Right atrium auricular region (tissue), 2 donors: Measurements from ENCODE around the gene ERC2. TPM values are rescaled to one million over a fixed set of nuclear protein-coding genes. Genes with fewer than 3 reads are reported as not detected.

Experiments used
- DNase-seq: peaks from one replicate; pipeline ENCODE4 v3.0.0-alpha.2; 2019; ENCODE audit warnings: low spot score
- H3K27ac ChIP-seq, 2 donors: fragments of 200-600 bp; sonication (generic); 1 replicate in 1 of 2; 2 replicates in 1 of 2; pipeline ENCODE4 v1.5.1; 2016 to 2019
- H3K27me3 ChIP-seq, 2 donors: fragments of 200-600 bp; sonication (generic); one replicate each; pipeline versions ENCODE4 v1.5.1 to v1.6.0; 2017 to 2019
- H3K36me3 ChIP-seq: fragments of 200-600 bp; sonication (generic); one replicate; pipeline ENCODE4 v1.5.1; 2016
- H3K4me1 ChIP-seq, 2 donors: fragments of 200-600 bp; sonication (generic); one replicate each; pipeline versions ENCODE4 v1.5.1 to v1.6.0; 2017 to 2019
- H3K4me3 ChIP-seq, 2 donors: fragments of 200-600 bp; sonication (generic); 1 replicate in 1 of 2; 2 replicates in 1 of 2; pipeline ENCODE4 v1.5.1; 2017 to 2019; ENCODE audit warnings: mild to moderate bottlenecking in 1 of 2, moderate library complexity in 1 of 2
- H3K9me3 ChIP-seq, 2 donors: fragments of 200-600 bp; sonication (generic); one replicate each; pipeline ENCODE4 v1.5.1; 2019
- CTCF ChIP-seq, 2 donors: fragments of 200-600 bp; sonication (generic); IDR thresholded peaks; one replicate each; pipeline ENCODE4 v1.5.1; 2019; ENCODE audit warnings: antibody characterized with exemption in 2 of 2
- total RNA-seq, 2 donors: library from RNA; depleted of rRNA; stranded (reverse); fragments of >200 nt; gene quantifications; one replicate each; pipeline ENCODE4 v1.1.0, GENCODE V29; 2016

The ERC2 gene
- total RNA-seq, 2 donors from 2014 or later: 2.9 to 4.0 TPM

- no peaks in the 10 kb centered on the region for H3K27me3 ChIP-seq
- H3K36me3 ChIP-seq: no peaks in the 10 kb centered on the region
- no peak for TF ChIP-seq CTCF (IDR thresholded peaks at IDR 0.05)
- H3K9me3 ChIP-seq: no peaks in the 10 kb centered on the region
- no peak for DNase-seq
- no peak overlapping the region for H3K27ac ChIP-seq
- H3K4me3 ChIP-seq: no peak overlapping the region
- peaks cover 0 to 6% of the 10 kb centered on the region in 2 donors for H3K4me1 ChIP-seq
Observed at GRCh38 chr3:55633333-55633732, 834.9 kb downstream of the ERC2 start.

- peaks cover 0 to 6% of the 10 kb centered on the region in 2 donors for H3K4me1 ChIP-seq
- no peaks in the 10 kb centered on the region for H3K9me3 ChIP-seq
- no peak for TF ChIP-seq CTCF (IDR thresholded peaks at IDR 0.05)
- no peak overlapping the region for H3K27ac ChIP-seq
- H3K36me3 ChIP-seq: no peaks in the 10 kb centered on the region
- no peak overlapping the region for H3K4me3 ChIP-seq
- H3K27me3 ChIP-seq: no peaks in the 10 kb centered on the region
- no peak for DNase-seq
Observed at GRCh38 chr3:55631766-55632331, 836.4 kb downstream of the ERC2 start.

- H3K27me3 ChIP-seq: no peaks in the 10 kb centered on the region
- H3K4me1 ChIP-seq: peaks cover 0 to 6% of the 10 kb centered on the region in 2 donors
- no peak overlapping the region for H3K27ac ChIP-seq
- DNase-seq: no peak
- no peak for TF ChIP-seq CTCF (IDR thresholded peaks at IDR 0.05)
- no peaks in the 10 kb centered on the region for H3K36me3 ChIP-seq
- H3K9me3 ChIP-seq: no peaks in the 10 kb centered on the region
- H3K4me3 ChIP-seq: no peak overlapping the region
Observed at GRCh38 chr3:55630921-55631299, 837.4 kb downstream of the ERC2 start.

GRCh38 chr3:55630280-55630920 lies 837.9 kb downstream of the ERC2 start:
- Histone ChIP-seq H3K27ac (no peak overlapping the region), H3K4me1 (peaks cover 0 to 6% of the 10 kb centered on the region in 2 donors), H3K4me3 (no peak overlapping the region), H3K9me3 (no peaks in the 10 kb centered on the region), H3K36me3 (no peaks in the 10 kb centered on the region), H3K27me3 (no peaks in the 10 kb centered on the region)
- DNase-seq: no peak
- TF ChIP-seq CTCF (IDR thresholded peaks at IDR 0.05): no peak

GRCh38 chr3:55629432-55629831 lies 838.8 kb downstream of the ERC2 start:
- Histone ChIP-seq H3K4me1 (peaks cover 0 to 6% of the 10 kb centered on the region in 2 donors), H3K27ac (no peak overlapping the region), H3K4me3 (no peak overlapping the region), H3K9me3 (no peaks in the 10 kb centered on the region), H3K36me3 (no peaks in the 10 kb centered on the region), H3K27me3 (no peaks in the 10 kb centered on the region)
- TF ChIP-seq CTCF (IDR thresholded peaks at IDR 0.05): no peak
- DNase-seq: no peak

- H3K36me3 ChIP-seq: no peaks in the 10 kb centered on the region
- H3K27me3 ChIP-seq: no peaks in the 10 kb centered on the region
- no peak overlapping the region for H3K27ac ChIP-seq
- no peak for TF ChIP-seq CTCF (IDR thresholded peaks at IDR 0.05)
- H3K4me3 ChIP-seq: no peak overlapping the region
- DNase-seq: no peak
- no peaks in the 10 kb centered on the region for H3K9me3 ChIP-seq
- H3K4me1 ChIP-seq: peaks cover 0 to 6% of the 10 kb centered on the region in 2 donors
Observed at GRCh38 chr3:55626279-55626665, 842.0 kb downstream of the ERC2 start.
